GM12878 (cell line): ENCODE data around the gene CD52. TPM values are rescaled to one million over a fixed set of nuclear protein-coding genes. Genes with fewer than 3 reads are reported as not detected.

Experiments
- ATAC-seq: fragments of 200-7000 bp; cut with Tn5 transposase; 3 replicates; pipeline ENCODE4 v1.9.1; 2020; ENCODE audit warnings: mild to moderate bottlenecking, moderate library complexity
- BruUV-seq: library from RNA; stranded (reverse); fragments of 400-500 nt; replicated peaks from 2 replicates; lab custom pipeline; 2021; lab: Mats Ljungman, UMichigan
- CTCF ChIA-PET: fragments of 300-600 bp; sonication (Branson Sonifier 250); formaldehyde crosslinking; extraction: SDS; loops from one replicate; lab custom pipeline; 2021; ENCODE audit warnings: inconsistent platforms; lab: Yijun Ruan, JAX
- POLR2A ChIA-PET: fragments of 350-600 bp; formaldehyde crosslinking; extraction: SDS; loops from one replicate; lab custom pipeline; 2021; ENCODE audit warnings: inconsistent platforms; lab: Charles Lee
- RAD21 ChIA-PET: fragments of 300-600 bp; sonication (Branson Sonifier 250); formaldehyde crosslinking; loops from one replicate; lab custom pipeline; 2023; ENCODE audit warnings: antibody characterized with exemption; ENCODE audit not compliant: unreplicated experiment; lab: Charles Lee
- SMC1A ChIA-PET: fragments of 300-600 bp; sonication (Branson Sonifier 250); formaldehyde crosslinking; loops from one replicate; lab custom pipeline; 2023; ENCODE audit not compliant: unreplicated experiment, uncharacterized antibody; lab: Charles Lee
- DNase-seq: peaks from one replicate; pipeline ENCODE4 v3.0.0-alpha.2; 2011; ENCODE audit warnings: low read depth, low spot score
- FAIRE-seq: peaks from 3 replicates; lab custom pipeline; 2011; peaks lifted over from hg19 to GRCh38; lab: Jason Lieb, UNC
- H2AFZ ChIP-seq: 2 replicates; pipeline ENCODE4 v1.6.0; 2011; ENCODE audit warnings: low read depth, low read length, control low read depth; ENCODE audit not compliant: control insufficient read depth
- H3K27ac ChIP-seq: 2 replicates; pipeline ENCODE4 v1.5.1; 2011; ENCODE audit warnings: control low read depth; ENCODE audit not compliant: control insufficient read depth, insufficient read depth
- H3K27me3 ChIP-seq, 2 experiments: replicated peaks in 1 of 2; 2 replicates each; pipeline versions ENCODE4 v1.6.0 to v1.6.1; 2011; ENCODE audit warnings: low read length in 1 of 2; ENCODE audit not compliant: control insufficient read depth in 2 of 2, insufficient read depth in 2 of 2
- H3K36me3 ChIP-seq, 2 experiments: 2 replicates each; pipeline ENCODE4 v1.5.1; 2011; ENCODE audit warnings: low read length in 1 of 2; ENCODE audit not compliant: control insufficient read depth in 2 of 2, insufficient read depth in 2 of 2
- H3K4me1 ChIP-seq: 2 replicates; pipeline ENCODE4 v1.6.1; 2011; ENCODE audit warnings: mild to moderate bottlenecking, low read length, moderate library complexity, mixed read lengths; ENCODE audit not compliant: control insufficient read depth, insufficient read depth
- H3K4me2 ChIP-seq: 2 replicates; pipeline ENCODE4 v1.6.0; 2011; ENCODE audit warnings: control low read depth; ENCODE audit not compliant: control insufficient read depth, insufficient read depth
- H3K4me3 ChIP-seq: fragments of 200-600 bp; sonication (generic); 2 replicates; pipeline ENCODE4 v1.5.1; 2016
- H3K79me2 ChIP-seq: 2 replicates; pipeline ENCODE4 v1.6.0; 2011; ENCODE audit warnings: low read length; ENCODE audit not compliant: control insufficient read depth, insufficient read depth
- H3K9ac ChIP-seq: 2 replicates; pipeline ENCODE4 v1.8.0; 2011; ENCODE audit warnings: low read length, control low read depth, mixed read lengths; ENCODE audit not compliant: control insufficient read depth, insufficient read depth
- H3K9me3 ChIP-seq: replicated peaks from 3 replicates; pipeline ENCODE4 v1.5.1; 2011; ENCODE audit warnings: mild to moderate bottlenecking, low read length; ENCODE audit not compliant: control insufficient read depth, insufficient read depth
- H4K20me1 ChIP-seq: 2 replicates; pipeline ENCODE4 v1.6.0; 2011; ENCODE audit not compliant: control insufficient read depth, insufficient read depth
- ASH2L ChIP-seq: fragments of 300-600, 200-600 bp; sonication (generic); IDR thresholded peaks from 2 replicates; pipeline ENCODE4 v1.6.1; 2017; ENCODE audit warnings: low read depth, mild to moderate bottlenecking, borderline replicate concordance
- ATF7 ChIP-seq: fragments of 450-650 bp; IDR thresholded peaks from 2 replicates; pipeline ENCODE4 v1.6.1; 2016; ENCODE audit warnings: low read depth, mild to moderate bottlenecking
- CREM ChIP-seq: IDR thresholded peaks from 2 replicates; pipeline ENCODE4 v1.6.1; 2014; ENCODE audit warnings: antibody characterized with exemption, low read depth
- GABPA ChIP-seq: IDR thresholded peaks from 2 replicates; pipeline ENCODE4 v1.6.1; 2014; ENCODE audit warnings: antibody characterized with exemption, low read depth, mild to moderate bottlenecking, inconsistent platforms
- SRF ChIP-seq, 2 experiments: IDR thresholded peaks; 2 replicates each; pipeline ENCODE4 v1.6.1; 2011; ENCODE audit warnings: low read depth in 2 of 2, low read length in 2 of 2, mild to moderate bottlenecking in 1 of 2, moderate library complexity in 1 of 2
- SUZ12 ChIP-seq: fragments of 200-600 bp; sonication (generic); IDR thresholded peaks from one replicate; pipeline ENCODE4 v1.6.1; 2018; ENCODE audit warnings: antibody characterized with exemption, mild to moderate bottlenecking; ENCODE audit not compliant: unreplicated experiment
- USF2 ChIP-seq: IDR thresholded peaks from 2 replicates; pipeline ENCODE4 v1.6.1; 2011; ENCODE audit warnings: low read depth, low read length, improper control_type of control experiment, borderline replicate concordance
- ZBTB40 ChIP-seq: fragments of 450-650 bp; IDR thresholded peaks from 2 replicates; pipeline ENCODE4 v1.6.1; 2016; ENCODE audit warnings: mild to moderate bottlenecking, moderate library complexity, borderline replicate concordance
- ZNF207 ChIP-seq: fragments of 450-650 bp; IDR thresholded peaks from 2 replicates; pipeline ENCODE4 v1.6.1; 2014; ENCODE audit warnings: antibody characterized with exemption, mild to moderate bottlenecking, borderline replicate concordance
- WGBS: methylation state at CpG from one replicate; pipeline ENCODE4 v1.1.6; 2016; ENCODE audit warnings: low lambda C conversion rate; ENCODE audit not compliant: insufficient replicate concordance, insufficient coverage; ENCODE audit errors: missing lambda C conversion rate; 5-methylcytosine and 5-hydroxymethylcytosine counted together
- in situ Hi-C: fragments of 300-500 bp; cut with MboI; formaldehyde crosslinking; loops from 9 replicates; pipeline ENCODE4 v1.14.3; 2018; ENCODE audit warnings: mixed read lengths
- intact Hi-C: fragments of 100-400 bp; cut with micrococcal nuclease; formaldehyde crosslinking; loops from one replicate; pipeline ENCODE4 v1.14.2; 2022; ENCODE audit not compliant: unreplicated experiment
- polyA plus RNA-seq, 11 experiments: library from polyadenylated mRNA; depleted of rRNA in 4 of 11; unstranded in 6 of 11; stranded (reverse) in 5 of 11; fragments of >200 nt; fragmentation: Nextera tagmentation in 4 of 11; fragmentation: Illumina TruSeq in 1 of 11; extraction: Ambion mirVana in 4 of 11; extraction: Trizol in 1 of 11; gene quantifications; 1 replicate in 1 of 11; 2 replicates in 10 of 11; pipeline versions ENCODE4 v1.2.1 to v1.2.3, GENCODE V29; 2011 to 2016; ENCODE audit warnings: inconsistent platforms in 2 of 11, missing spikeins in 2 of 11, low read depth in 1 of 11
- total RNA-seq, 4 experiments: library from RNA; depleted of rRNA in 3 of 4; stranded (reverse); fragments of >200 nt in 3 of 4; fragmentation: Illumina TruSeq in 1 of 4; extraction: Trizol in 1 of 4; gene quantifications; 2 replicates each; pipeline versions ENCODE4 v1.2.1 to v1.2.3, GENCODE V29; 2013 to 2021

Gene CD52
- total and polyA plus RNA-seq, 10 of the 15 experiments (the other 5 are each of a cell fraction or from before 2014, with no cell fraction given): 237 to 2,736 (median 532) TPM

DNA sequence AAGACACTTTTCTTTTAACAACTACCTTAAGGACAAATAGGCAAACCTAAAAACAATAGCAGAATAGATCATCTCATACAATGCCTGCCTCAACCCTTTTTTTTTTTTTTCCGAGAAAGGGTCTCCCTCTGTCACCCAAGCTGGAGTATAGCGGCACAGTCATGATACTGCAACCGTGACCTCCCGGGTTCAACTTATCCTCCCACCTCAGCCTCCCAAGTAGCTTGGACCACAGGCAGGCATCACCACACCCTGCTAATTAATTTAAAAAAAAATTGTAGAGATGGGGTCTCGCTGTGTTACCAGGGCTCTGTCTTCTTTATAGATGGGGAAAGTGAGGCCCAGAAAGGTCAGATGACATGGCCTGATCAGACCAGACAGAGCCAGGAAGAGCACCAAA, 29.9 kb upstream of the CD52 start:
- SMC1A ChIA-PET: interaction anchor here (0.9 to 11.1 kb wide), 13 partner anchors 8 to 145 kb away, joined by 3 to 474 read pairs (median 5); partner anchors contain the start of genes CD52, DHDDS and SH3BGRL3
- FAIRE-seq (no peak), ATAC-seq (no peak), DNase-seq (no peak)
- RAD21 ChIA-PET: interaction anchor here (1.1 to 8.7 kb wide), 13 partner anchors 8 to 144 kb away, joined by 3 to 477 read pairs (median 7); partner anchors contain the start of genes CD52, CEP85, DHDDS and SH3BGRL3
- Histone ChIP-seq H2AFZ (0 out of 2 replicates have a peak overlapping the region, but pooled peaks have one; percentile 63), H3K79me2 (no peaks in the 10 kb centered on the region), H3K4me3 (peak overlapping the region; percentile 12; the same call in 1 of the 2 replicates), H3K36me3 (peaks cover 0 to 2% of the 10 kb centered on the region in 2 experiments; a peak in 1 of 4 replicates), H3K4me1 (peaks cover 77% of the 10 kb centered on the region), H3K4me2 (peak overlapping the region; percentile 49; the same call in 1 of the 2 replicates), H3K9me3 (no peaks in the 10 kb centered on the region), H3K27me3 (no peaks in the 10 kb centered on the region), H3K27ac (peak overlapping the region; percentile 86), H4K20me1 (no peaks in the 10 kb centered on the region), H3K9ac (peak overlapping the region; percentile 49; the same call in 1 of the 2 replicates)
- intact Hi-C loops (no loop called here), in situ Hi-C loops (loop anchor here (5.0 kb wide), 1 partner anchor 34 kb away; no protein-coding TSS in a partner anchor)
- CTCF ChIA-PET: interaction anchor here (0.7 to 18.0 kb wide), 17 partner anchors 8 to 578 kb away, joined by 3 to 879 read pairs (median 7); partner anchors contain the start of genes CD52, CEP85, SH3BGRL3 and UBXN11
- 41% methylated on average over 5 of the region's 5 CpGs for WGBS
- POLR2A ChIA-PET: interaction anchor here (0.7 to 9.2 kb wide), 8 partner anchors 8 to 340 kb away, joined by 3 to 253 read pairs (median 7); partner anchors contain the start of genes CD52, SH3BGRL3 and UBXN11
- TF ChIP-seq SRF (IDR thresholded peaks at IDR 0.05; ENCODE audit: low read depth in 2 of 2, low read length in 2 of 2): no peak
- no peak for TF ChIP-seq USF2
- no peak for TF ChIP-seq ATF7
- TF ChIP-seq ASH2L: no peak
- no peak for TF ChIP-seq ZBTB40
- TF ChIP-seq CREM: no peak
- TF ChIP-seq GABPA: no peak
- no peak for TF ChIP-seq ZNF207
- no peak for TF ChIP-seq SUZ12
- BruUV-seq: no TSS peak
